ENCODE results near the gene B3GALT4.

Gene B3GALT4

DNA sequence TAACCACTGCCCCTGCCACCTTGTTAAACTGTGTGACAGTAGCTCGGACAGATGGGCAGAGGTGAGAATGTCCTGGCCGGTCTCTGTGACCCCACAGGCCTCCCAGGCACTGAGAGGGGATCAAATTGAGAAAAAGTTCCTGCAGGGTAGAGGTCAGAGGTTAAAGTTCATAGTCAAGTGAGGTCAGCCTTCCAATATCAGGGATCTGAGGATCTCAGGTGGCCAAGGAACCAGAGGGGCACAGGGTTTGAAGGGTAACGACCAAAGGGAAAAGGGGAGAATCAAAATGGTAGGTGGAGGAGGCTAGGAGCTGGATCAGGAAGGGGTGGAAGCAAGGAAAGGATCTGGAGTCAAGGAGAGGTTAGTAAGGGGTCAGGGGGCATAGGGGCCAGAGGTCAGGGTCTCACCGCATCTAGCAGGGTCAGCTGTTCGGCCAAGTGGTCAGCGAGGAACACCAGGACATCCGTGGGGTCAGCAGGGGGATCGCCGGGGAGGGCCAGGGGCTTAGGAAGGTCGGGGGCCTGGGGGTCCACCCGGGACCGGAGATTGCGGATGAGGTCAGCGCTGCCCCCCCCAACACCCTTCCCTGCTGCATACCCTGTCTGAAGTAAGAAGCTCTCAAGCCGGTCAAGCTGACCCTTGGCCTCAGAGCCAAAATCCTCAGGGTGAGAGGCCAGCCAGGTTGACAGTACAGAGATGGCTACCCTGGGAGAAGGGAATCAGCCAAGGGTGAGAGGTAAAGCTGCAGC is 18.9 kb downstream of the B3GALT4 start:
- TF ChIP-seq, protein P1, sequence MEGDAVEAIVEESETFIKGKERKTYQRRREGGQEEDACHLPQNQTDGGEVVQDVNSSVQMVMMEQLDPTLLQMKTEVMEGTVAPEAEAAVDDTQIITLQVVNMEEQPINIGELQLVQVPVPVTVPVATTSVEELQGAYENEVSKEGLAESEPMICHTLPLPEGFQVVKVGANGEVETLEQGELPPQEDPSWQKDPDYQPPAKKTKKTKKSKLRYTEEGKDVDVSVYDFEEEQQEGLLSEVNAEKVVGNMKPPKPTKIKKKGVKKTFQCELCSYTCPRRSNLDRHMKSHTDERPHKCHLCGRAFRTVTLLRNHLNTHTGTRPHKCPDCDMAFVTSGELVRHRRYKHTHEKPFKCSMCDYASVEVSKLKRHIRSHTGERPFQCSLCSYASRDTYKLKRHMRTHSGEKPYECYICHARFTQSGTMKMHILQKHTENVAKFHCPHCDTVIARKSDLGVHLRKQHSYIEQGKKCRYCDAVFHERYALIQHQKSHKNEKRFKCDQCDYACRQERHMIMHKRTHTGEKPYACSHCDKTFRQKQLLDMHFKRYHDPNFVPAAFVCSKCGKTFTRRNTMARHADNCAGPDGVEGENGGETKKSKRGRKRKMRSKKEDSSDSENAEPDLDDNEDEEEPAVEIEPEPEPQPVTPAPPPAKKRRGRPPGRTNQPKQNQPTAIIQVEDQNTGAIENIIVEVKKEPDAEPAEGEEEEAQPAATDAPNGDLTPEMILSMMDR (IDR thresholded peaks at IDR 0.05; ENCODE audit: low read depth, low read length) = no peak
- no peak overlapping the region for H3K4me3 ChIP-seq (ENCODE audit: low read depth, low read length)

- no peak overlapping the region; the same call in 1 of the 2 replicates for H3K4me3 ChIP-seq (ENCODE audit: low read depth, low read length)
These were observed 20.0 kb downstream of the B3GALT4 start for GRCh38 chr6:33296797-33297405.

DNA sequence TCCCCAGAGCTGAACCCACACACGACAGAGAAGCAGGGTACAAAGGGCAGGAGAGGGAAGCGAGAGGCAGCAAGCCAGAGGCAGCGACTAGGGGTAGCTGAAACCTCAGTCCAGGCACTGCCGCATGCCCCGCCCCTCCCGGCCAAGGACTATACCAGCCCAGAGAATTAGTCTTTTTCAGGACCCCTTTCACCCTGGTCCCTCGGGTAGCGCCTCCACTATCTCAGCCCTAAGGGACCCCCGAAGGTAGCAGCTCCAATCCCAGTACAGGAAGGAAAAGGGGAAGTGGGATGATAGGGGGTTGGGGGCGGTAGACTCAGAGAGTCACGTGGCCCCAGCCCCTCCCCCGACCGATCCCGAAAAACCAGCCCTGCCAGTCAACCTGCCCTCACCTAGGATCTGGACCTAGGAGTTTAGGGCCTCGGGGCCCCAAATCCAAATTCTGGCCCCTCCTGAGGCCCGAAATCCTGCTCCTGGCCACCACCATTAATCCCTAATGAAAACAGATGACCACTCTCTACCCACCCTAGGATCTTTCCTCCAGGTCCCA is 20.6 kb downstream of the B3GALT4 start:
- TF ChIP-seq, protein P1 (IDR thresholded peaks at IDR 0.05; ENCODE audit: low read depth, low read length) = no peak
- H3K4me3 ChIP-seq (ENCODE audit: low read depth, low read length) = peak overlapping the region; percentile 83

More at GRCh38 chr6:33296797-33297405, 20.0 kb downstream of the B3GALT4 start:
- TF ChIP-seq, protein P1 (IDR thresholded peaks at IDR 0.05; ENCODE audit: low read depth, low read length) = no peak

- peak overlapping the region; percentile 83 for H3K4me3 ChIP-seq (ENCODE audit: low read depth, low read length)
- TF ChIP-seq, protein P1 (IDR thresholded peaks at IDR 0.05; ENCODE audit: low read depth, low read length) = no peak
These were observed 21.2 kb downstream of the B3GALT4 start for GRCh38 chr6:33297956-33298772.

- peak within 1 kb of the TSS; percentile 83 for H3K4me3 ChIP-seq (ENCODE audit: low read depth, low read length)
- TF ChIP-seq, protein P1 (IDR thresholded peaks at IDR 0.05; ENCODE audit: low read depth, low read length) = no peak
These were observed 21.9 kb downstream of the B3GALT4 start, which contains the start of gene RGL2 for GRCh38 chr6:33298773-33299236. Gene RGL2, minus strand, starts transcription at chr6:33298942. Its CDS starts 332 bp downstream, at chr6:33298610.

DNA sequence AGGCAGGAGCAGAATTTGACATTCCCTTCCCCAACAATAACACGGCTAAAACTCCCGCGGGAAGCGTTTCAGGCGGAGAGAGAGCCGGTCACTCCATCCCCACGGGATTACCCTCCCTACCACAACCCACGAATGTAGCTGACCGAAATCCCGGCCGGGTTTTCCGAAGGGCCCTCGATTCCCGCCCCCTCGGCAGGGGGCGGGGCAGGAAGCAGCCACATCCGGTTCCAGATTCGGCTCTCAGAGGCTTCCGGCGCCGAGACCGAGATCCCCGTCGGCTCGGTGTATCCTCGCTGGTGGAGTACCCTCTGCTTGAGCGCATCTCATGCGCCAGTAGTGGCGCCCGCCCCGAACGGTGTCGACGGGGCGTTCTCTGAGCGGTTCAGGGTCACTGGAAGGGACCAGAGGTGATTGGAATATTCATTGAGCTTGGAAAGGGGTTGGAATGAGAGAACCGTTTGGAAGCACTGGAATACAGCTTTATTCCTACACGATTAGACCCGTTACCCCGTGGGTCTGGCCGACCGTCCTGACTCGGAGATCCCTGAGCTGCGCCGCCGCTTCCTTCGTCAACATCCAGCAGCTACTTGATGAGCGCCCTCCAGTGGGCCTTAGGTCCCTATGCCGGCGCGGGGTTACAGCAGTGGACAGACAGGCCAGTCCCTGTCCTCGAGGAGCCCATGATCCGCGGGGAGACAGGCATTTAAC is 22.5 kb downstream of the B3GALT4 start:
- H3K4me3 ChIP-seq (ENCODE audit: low read depth, low read length) = peak overlapping the region; percentile 83
- TF ChIP-seq, protein P1 (IDR thresholded peaks at IDR 0.05; ENCODE audit: low read depth, low read length) = peak; percentile 63
